ENCODE data around the gene CEP170. TPM values are rescaled to one million over a fixed set of nuclear protein-coding genes. Genes with fewer than 3 reads are reported as not detected.

The CEP170 gene
- 114 and 212 TPM in 2 replicates for total RNA-seq

GRCh38 chr1:243254927-243255790, at the start of gene CEP170:
CEP170 (minus strand) TSS chr1:243255281; CDS start chr1:243225280, 30,001 bp downstream.

GRCh38 chr1:243255791-243256512, 871 bp upstream of the CEP170 start, which contains the start of gene SDCCAG8:
SDCCAG8 (plus strand) TSS chr1:243256041; CDS start chr1:243256174, 133 bp downstream.

Other genes with a start within 250 kb of the CEP170 start
- gene SDCCAG8, start 760 bp upstream of the CEP170 start, total RNA-seq: 113 and 183 TPM in 2 replicates

Data from regular cardiac myocyte (primary cell).